ENCODE results near the gene ODC1. TPM values are rescaled to one million over a fixed set of nuclear protein-coding genes. Genes with fewer than 3 reads are reported as not detected.
A peak's percentile ranks its signal among the peaks of the same experiment; 100 is the strongest.
"Not testable (repeated sequence)": the region's sequence is repeated elsewhere in the genome, so short reads cannot be mapped to it uniquely, and the experiment has no call there.

The ODC1 gene
- polyA plus RNA-seq, 1 donor: 108 TPM

DNA sequence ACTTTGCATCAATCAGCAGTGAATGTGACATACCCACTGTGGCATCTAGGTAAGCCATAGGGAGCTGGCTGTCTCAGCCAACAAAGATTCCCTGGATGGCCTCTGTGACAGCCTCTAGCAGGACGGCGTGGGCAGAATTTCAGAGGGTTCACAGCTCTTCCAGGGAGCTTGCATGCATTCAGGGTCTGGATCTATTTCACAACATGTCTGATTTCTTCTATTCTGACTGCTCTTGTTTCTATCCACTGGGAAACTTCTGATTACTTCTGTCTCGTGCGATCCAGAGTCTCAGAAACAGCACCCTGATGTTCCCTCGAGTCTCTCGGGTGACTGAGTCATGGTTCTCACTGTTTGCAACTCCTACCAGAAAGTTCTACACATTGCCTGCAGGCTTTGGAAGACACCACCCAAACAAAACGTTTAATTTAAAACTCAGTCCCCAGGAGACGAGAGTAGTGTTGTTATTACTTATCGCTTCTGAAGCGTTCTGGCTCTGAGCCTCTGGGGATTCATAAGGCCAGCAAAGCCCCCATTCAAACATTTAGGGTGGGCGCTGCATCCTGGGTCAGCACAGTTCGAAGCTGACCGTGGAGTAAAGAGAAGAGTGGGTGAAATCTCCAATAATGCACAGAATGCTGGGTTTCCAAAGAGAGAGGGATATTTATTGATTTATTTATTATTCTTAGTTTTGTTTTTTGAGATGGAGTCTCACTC is 41.9 kb upstream of the ODC1 start:
- H3K27ac ChIP-seq (ENCODE audit: low read length): peak overlapping the region; percentile 78

DNA sequence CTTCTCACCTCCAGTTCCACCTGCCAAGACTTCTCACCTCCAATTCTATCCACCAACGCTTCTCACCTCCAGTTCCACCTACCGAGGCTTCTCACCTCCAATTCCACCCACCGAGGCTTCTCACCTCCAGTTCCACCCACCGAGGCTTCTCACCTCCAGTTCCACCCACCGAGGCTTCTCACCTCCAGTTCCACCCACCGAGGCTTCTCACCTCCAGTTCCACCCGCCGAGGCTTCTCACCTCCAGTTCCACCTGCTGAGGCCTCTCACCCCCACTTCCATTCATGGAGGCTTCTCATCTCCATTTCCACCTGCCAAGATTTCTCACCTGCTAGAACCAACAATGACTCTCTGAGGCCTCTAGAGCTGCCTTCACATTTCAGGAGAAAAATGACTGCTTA is 40.0 kb upstream of the ODC1 start:
- DNase-seq; H3K36me3 ChIP-seq (ENCODE audit: control insufficient read depth, insufficient read depth, low read length): not testable (repeated sequence)

More for the DNA sequence above, 41.9 kb upstream of the ODC1 start:
- H3K36me3 ChIP-seq (ENCODE audit: control insufficient read depth, insufficient read depth, low read length): no peaks in the 10 kb centered on the region
- H3K9me3 ChIP-seq (ENCODE audit: control insufficient read depth, low read depth, low read length): no peaks in the 10 kb centered on the region
- DNase-seq: no peak
- H3K4me1 ChIP-seq (ENCODE audit: control insufficient read depth, insufficient read depth, low read length): peaks cover 21% of the 10 kb centered on the region
- WGBS (ENCODE audit: insufficient coverage, low lambda C conversion rate): no CpG with 5 or more reads among the region's 13 CpGs
- H3K4me3 ChIP-seq (ENCODE audit: low read length): no peak overlapping the region
- H3K27me3 ChIP-seq (ENCODE audit: control insufficient read depth, insufficient read depth, low read length): no peaks in the 10 kb centered on the region

DNA sequence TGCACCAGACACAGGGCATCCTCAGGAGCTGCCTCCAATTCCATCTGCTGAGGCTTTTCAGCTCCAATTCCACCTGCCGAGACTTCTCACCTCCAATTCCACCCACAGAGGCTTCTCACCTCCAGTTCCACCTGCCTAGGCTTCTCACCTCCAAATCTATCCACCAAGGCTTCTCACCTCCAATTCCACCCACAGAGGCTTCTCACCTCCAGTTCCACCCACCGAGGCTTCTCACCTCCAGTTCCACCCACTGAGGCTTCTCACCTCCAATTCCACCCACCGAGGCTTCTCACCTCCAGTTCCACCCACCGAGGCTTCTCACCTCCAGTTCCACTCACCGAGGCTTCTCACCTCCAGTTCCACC is 39.6 kb upstream of the ODC1 start:
- not testable (repeated sequence) for H3K27me3 ChIP-seq (ENCODE audit: control insufficient read depth, insufficient read depth, low read length); DNase-seq; H3K9me3 ChIP-seq (ENCODE audit: control insufficient read depth, low read depth, low read length); H3K27ac ChIP-seq (ENCODE audit: low read length); H3K4me3 ChIP-seq (ENCODE audit: low read length); H3K36me3 ChIP-seq (ENCODE audit: control insufficient read depth, insufficient read depth, low read length)
- H3K4me1 ChIP-seq (ENCODE audit: control insufficient read depth, insufficient read depth, low read length): peaks cover 24% of the 10 kb centered on the region
- WGBS (ENCODE audit: insufficient coverage, low lambda C conversion rate): 80% methylated on average over 1 of the region's 5 CpGs

More for the DNA sequence above, 40.0 kb upstream of the ODC1 start:
- H3K9me3 ChIP-seq (ENCODE audit: control insufficient read depth, low read depth, low read length); H3K27me3 ChIP-seq (ENCODE audit: control insufficient read depth, insufficient read depth, low read length); H3K27ac ChIP-seq (ENCODE audit: low read length); H3K4me3 ChIP-seq (ENCODE audit: low read length): not testable (repeated sequence)
- no CpG with 5 or more reads among the region's 8 CpGs for WGBS (ENCODE audit: insufficient coverage, low lambda C conversion rate)
- H3K4me1 ChIP-seq (ENCODE audit: control insufficient read depth, insufficient read depth, low read length): peaks cover 23% of the 10 kb centered on the region

DNA sequence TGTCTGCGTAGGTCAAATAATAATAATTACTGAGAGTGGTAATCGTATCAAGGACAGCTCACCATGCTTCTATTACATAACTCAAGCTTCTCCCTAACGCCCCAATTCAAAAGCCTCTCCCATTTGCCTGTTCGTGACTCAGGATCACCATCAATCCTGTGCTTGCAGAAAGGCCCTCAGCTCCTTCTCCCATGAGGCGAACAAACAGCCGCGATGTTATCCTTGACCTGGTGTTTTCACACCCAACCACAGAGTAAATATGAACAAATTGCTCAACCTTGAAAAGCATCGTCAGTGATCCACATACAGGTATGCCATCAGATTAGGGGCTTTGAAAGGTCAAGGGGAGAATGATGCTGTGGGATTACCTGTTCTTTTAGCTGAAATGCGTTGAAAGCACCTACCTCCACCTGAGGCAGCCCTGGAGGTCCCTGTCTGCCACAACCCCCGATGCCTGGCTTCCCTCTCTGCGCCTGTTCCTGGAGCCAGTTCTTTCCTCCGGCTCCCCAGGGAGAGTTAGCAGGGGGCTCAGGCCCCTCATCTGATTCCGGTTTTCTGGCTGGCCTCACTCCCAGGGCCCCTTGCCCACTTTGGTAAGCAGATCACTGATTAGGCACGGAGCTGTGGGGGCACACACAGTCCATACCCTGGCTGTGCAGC is 39.1 kb upstream of the ODC1 start:
- H3K27ac ChIP-seq (ENCODE audit: low read length): no peak overlapping the region
- no CpG with 5 or more reads among the region's 14 CpGs for WGBS (ENCODE audit: insufficient coverage, low lambda C conversion rate)
- H3K4me3 ChIP-seq (ENCODE audit: low read length): no peak overlapping the region
- no peaks in the 10 kb centered on the region for H3K9me3 ChIP-seq (ENCODE audit: control insufficient read depth, low read depth, low read length)
- H3K36me3 ChIP-seq (ENCODE audit: control insufficient read depth, insufficient read depth, low read length): no peaks in the 10 kb centered on the region
- peak in 1 of 2 donors; percentile 29 for DNase-seq
- H3K27me3 ChIP-seq (ENCODE audit: control insufficient read depth, insufficient read depth, low read length): no peaks in the 10 kb centered on the region
- H3K4me1 ChIP-seq (ENCODE audit: control insufficient read depth, insufficient read depth, low read length): peaks cover 29% of the 10 kb centered on the region

DNA sequence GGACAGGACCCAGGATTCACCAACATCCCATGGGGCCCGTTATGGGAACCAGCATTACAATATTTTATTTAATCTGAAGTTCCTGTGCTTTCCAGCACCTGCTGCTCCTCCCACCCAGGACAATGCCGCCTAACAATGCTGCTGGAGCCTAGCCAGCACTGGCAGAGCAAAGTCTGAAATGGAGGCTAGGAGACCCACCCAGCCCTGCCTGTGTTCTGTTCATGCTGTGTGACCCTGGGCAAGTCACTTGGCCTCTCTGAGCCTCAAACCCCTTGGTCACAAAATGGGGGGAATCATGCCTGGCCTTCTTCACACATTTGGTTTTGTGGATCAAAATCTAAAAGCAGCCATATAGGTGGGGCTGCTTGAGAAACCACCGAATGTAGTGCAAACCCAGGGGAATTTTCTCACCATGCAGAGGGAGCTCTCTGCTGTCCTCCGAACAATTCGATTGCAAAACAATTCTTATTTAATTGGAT is 38.5 kb upstream of the ODC1 start:
- Histone ChIP-seq H3K27me3 (ENCODE audit: control insufficient read depth, insufficient read depth, low read length) (no peaks in the 10 kb centered on the region), H3K4me3 (ENCODE audit: low read length) (no peak overlapping the region), H3K4me1 (ENCODE audit: control insufficient read depth, insufficient read depth, low read length) (peaks cover 32% of the 10 kb centered on the region), H3K9me3 (ENCODE audit: control insufficient read depth, low read depth, low read length) (no peaks in the 10 kb centered on the region), H3K36me3 (ENCODE audit: control insufficient read depth, insufficient read depth, low read length) (no peaks in the 10 kb centered on the region), H3K27ac (ENCODE audit: low read length) (no peak overlapping the region)
- DNase-seq: peak; percentile 38 to 75
- no CpG with 5 or more reads among the region's 5 CpGs for WGBS (ENCODE audit: insufficient coverage, low lambda C conversion rate)

DNA sequence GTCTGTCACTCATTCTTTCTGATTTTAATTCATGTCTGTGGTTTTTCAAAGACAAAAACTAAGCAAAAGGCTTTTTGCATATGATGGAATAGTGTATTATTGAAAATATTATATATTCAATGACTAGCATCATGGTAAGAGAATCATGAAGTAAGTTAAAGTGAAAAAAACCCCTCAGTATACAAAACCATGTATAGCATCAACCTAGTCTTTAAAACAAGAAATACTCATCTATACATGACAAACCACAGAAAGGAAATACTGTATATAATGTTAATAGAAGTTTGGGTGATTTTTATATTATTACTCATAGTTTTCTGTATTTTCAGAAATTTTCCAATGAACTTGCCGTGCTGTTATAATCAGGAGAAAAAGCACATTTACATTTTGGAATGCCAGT is 38.0 kb upstream of the ODC1 start:
- DNase-seq: no peak
- no peak overlapping the region for H3K4me3 ChIP-seq (ENCODE audit: low read length)
- H3K9me3 ChIP-seq (ENCODE audit: control insufficient read depth, low read depth, low read length): no peaks in the 10 kb centered on the region
- no peak overlapping the region for H3K27ac ChIP-seq (ENCODE audit: low read length)
- 100% methylated on average over 1 of the region's 1 CpG for WGBS (ENCODE audit: insufficient coverage, low lambda C conversion rate)
- no peaks in the 10 kb centered on the region for H3K27me3 ChIP-seq (ENCODE audit: control insufficient read depth, insufficient read depth, low read length)
- no peaks in the 10 kb centered on the region for H3K36me3 ChIP-seq (ENCODE audit: control insufficient read depth, insufficient read depth, low read length)
- H3K4me1 ChIP-seq (ENCODE audit: control insufficient read depth, insufficient read depth, low read length): peaks cover 30% of the 10 kb centered on the region

DNA sequence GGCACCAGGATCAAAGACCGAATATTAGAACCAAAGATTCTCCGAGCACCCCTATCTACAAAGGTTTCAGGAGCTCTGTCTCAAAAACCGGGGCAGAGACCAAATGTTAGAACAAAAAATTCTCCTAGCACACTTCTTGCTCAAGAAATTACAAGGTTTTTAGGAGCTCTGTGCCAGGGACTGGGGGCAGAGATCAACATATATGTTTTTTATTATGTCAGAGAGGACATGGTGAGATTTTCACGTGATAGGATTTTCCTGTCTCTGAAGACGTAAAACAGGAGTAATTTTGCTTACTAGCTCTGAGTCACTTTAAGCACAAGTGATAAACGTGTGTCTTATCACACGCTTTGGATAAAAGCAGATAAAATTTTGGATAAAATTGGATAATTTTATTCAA is 34.8 kb upstream of the ODC1 start:
- Histone ChIP-seq H3K9me3 (ENCODE audit: control insufficient read depth, low read depth, low read length) (no peaks in the 10 kb centered on the region), H3K4me3 (ENCODE audit: low read length) (peak overlapping the region; percentile 4), H3K27ac (ENCODE audit: low read length) (peak overlapping the region; percentile 79), H3K27me3 (ENCODE audit: control insufficient read depth, insufficient read depth, low read length) (no peaks in the 10 kb centered on the region), H3K36me3 (ENCODE audit: control insufficient read depth, insufficient read depth, low read length) (no peaks in the 10 kb centered on the region), H3K4me1 (ENCODE audit: control insufficient read depth, insufficient read depth, low read length) (peaks cover 23% of the 10 kb centered on the region)
- WGBS (ENCODE audit: insufficient coverage, low lambda C conversion rate): no CpG with 5 or more reads among the region's 7 CpGs
- DNase-seq: peak; percentile 38 to 68

DNA sequence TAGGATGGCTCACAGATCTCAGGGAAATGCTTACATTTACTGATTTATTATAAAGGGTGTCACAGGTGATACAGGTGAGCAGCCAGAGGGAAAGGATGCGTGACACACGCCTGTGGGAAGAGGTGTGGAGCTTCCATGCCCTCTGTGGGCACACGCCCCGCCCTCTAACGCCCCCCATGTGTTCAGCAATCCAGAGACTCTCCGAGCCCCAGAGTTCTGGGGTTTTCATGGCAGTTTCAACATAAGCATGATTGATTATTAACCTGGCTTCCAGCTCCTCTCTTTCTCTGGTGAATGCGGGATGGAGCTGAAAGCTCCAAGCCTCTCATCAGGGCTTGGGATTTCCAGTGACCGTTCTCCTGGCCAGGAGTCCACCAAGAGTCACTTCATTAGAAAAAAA is 34.3 kb upstream of the ODC1 start:
- H3K4me1 ChIP-seq (ENCODE audit: control insufficient read depth, insufficient read depth, low read length): peaks cover 23% of the 10 kb centered on the region
- no peaks in the 10 kb centered on the region for H3K36me3 ChIP-seq (ENCODE audit: control insufficient read depth, insufficient read depth, low read length)
- DNase-seq: peak; percentile 49 to 70
- no peaks in the 10 kb centered on the region for H3K9me3 ChIP-seq (ENCODE audit: control insufficient read depth, low read depth, low read length)
- peak overlapping the region; percentile 4 for H3K4me3 ChIP-seq (ENCODE audit: low read length)
- WGBS (ENCODE audit: insufficient coverage, low lambda C conversion rate): no CpG with 5 or more reads among the region's 8 CpGs
- H3K27ac ChIP-seq (ENCODE audit: low read length): peak overlapping the region; percentile 79
- no peaks in the 10 kb centered on the region for H3K27me3 ChIP-seq (ENCODE audit: control insufficient read depth, insufficient read depth, low read length)

DNA sequence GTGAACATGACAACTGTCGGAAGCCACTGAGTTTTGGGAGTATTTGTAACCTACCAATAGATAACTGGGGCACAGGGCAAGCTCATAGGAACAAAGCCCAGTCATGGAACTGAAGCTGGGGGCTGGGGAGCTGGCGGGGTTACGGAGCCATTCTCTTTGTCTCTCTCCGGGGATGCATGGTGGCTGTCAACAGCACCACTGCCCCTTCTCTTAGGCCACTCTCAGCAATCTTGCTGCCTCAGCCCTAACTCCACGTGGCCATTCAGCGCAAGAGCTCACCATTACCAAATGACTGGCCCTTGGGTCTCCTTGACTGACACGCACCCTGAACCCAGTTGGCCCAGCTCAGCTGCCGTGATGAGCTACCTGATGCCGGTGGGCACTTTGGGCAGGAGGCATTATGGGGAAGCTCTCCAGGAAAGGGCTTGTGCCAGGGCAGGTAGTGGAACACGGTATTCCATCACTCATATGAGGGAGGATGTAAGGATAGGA is 33.6 kb upstream of the ODC1 start:
- Histone ChIP-seq H3K27me3 (ENCODE audit: control insufficient read depth, insufficient read depth, low read length) (no peaks in the 10 kb centered on the region), H3K4me3 (ENCODE audit: low read length) (no peak overlapping the region), H3K27ac (ENCODE audit: low read length) (no peak overlapping the region), H3K9me3 (ENCODE audit: control insufficient read depth, low read depth, low read length) (no peaks in the 10 kb centered on the region), H3K36me3 (ENCODE audit: control insufficient read depth, insufficient read depth, low read length) (no peaks in the 10 kb centered on the region), H3K4me1 (ENCODE audit: control insufficient read depth, insufficient read depth, low read length) (peaks cover 18% of the 10 kb centered on the region)
- no peak for DNase-seq
- WGBS (ENCODE audit: insufficient coverage, low lambda C conversion rate): no CpG with 5 or more reads among the region's 10 CpGs

DNA sequence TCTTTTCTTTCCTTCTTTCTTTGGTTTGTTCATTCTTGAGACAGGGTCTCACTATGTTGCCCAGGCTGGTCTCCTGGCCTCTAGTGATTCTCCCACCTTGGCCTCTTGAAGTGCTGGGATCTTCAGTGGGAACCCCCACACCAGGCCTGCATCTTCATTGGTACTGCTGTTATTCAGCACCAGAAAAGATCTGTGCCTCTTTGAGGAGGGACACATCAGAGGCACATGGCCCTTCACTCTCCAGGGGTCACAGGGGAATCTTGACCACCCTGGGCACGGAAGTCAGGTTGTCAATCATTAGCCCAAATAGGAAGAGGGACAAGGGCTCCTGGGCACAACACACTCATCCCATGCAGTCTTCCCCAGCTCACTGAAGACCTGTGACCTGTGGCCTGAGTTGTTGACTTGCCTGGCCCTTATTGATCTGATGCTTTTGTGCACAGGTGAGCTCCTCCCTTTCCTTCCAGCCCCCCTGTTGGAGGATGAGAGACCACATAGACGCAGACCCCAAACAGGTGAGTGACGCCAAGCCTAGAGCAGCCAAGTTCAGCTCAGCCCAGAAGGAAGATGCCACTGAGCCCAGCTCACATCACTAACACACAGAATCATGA is 33.0 kb upstream of the ODC1 start:
- peaks cover 13% of the 10 kb centered on the region for H3K4me1 ChIP-seq (ENCODE audit: control insufficient read depth, insufficient read depth, low read length)
- DNase-seq: no peak
- no peak overlapping the region for H3K27ac ChIP-seq (ENCODE audit: low read length)
- H3K9me3 ChIP-seq (ENCODE audit: control insufficient read depth, low read depth, low read length): no peaks in the 10 kb centered on the region
- H3K36me3 ChIP-seq (ENCODE audit: control insufficient read depth, insufficient read depth, low read length): no peaks in the 10 kb centered on the region
- no peak overlapping the region for H3K4me3 ChIP-seq (ENCODE audit: low read length)
- no peaks in the 10 kb centered on the region for H3K27me3 ChIP-seq (ENCODE audit: control insufficient read depth, insufficient read depth, low read length)
- WGBS (ENCODE audit: insufficient coverage, low lambda C conversion rate): no CpG with 5 or more reads among the region's 3 CpGs
